Hematopoietic multipotent progenitor cell (in vitro differentiated cells): ENCODE measurements around the gene TNFAIP8L3. TPM values are rescaled to one million over a fixed set of nuclear protein-coding genes. Genes with fewer than 3 reads are reported as not detected.
A peak's percentile ranks its signal among the peaks of the same experiment; 100 is the strongest.
"Not testable (repeated sequence)": the region's sequence is repeated elsewhere in the genome, so short reads cannot be mapped to it uniquely, and the experiment has no call there.

Experiments
- DNase-seq, 3 donors: peaks; one replicate each; pipeline ENCODE4 v3.0.0-alpha.2; 2011 to 2015; ENCODE audit warnings: low read depth in 2 of 3, low spot score in 2 of 3
- total RNA-seq: library from RNA; depleted of rRNA; stranded (reverse); fragments of >200 nt; gene quantifications from one replicate; pipeline ENCODE4 v1.2.3, GENCODE V29; 2012

TNFAIP8L3 gene
- total RNA-seq, 1 donor, result not detected

DNA sequence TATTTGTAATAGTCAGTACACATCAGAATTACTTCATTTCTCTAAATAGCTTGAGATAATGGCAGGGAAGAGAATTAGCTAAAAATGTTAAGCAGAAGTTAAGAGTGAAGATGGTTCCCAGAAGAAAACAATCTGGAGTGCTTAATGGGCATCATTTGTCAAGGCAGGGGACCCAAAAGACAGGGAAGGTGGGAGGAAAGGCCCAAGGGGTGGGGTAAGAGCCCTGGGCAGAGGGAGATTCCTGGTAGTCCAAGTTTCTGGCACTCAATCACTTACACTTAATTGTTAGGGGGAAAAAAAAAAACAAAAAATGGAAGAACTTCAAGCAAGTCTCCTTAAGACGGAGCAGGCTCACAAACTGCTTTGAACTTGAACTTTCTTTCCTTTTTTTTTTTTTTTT is 28.9 kb downstream of the TNFAIP8L3 start:
- no peak for DNase-seq

DNA sequence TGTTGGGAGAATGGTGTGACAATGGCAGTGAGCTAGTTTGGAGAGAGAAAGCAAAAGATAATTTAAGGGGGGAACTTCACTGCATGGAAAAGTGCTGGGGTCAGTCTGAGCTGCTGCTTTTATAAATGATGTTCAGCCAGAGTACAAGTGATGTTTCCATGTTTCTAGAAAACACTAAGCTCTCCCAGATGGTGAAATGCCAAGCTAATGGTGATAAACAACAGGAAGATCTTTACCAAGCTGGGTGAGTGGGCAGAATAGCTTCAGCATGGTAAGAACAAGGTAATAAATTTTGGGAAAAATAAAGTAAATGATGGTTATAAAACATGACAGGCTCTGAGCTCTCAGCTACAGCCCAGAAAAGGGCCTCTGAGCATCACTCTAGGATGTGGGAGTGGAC is 29.4 kb downstream of the TNFAIP8L3 start:
- no peak for DNase-seq

DNA sequence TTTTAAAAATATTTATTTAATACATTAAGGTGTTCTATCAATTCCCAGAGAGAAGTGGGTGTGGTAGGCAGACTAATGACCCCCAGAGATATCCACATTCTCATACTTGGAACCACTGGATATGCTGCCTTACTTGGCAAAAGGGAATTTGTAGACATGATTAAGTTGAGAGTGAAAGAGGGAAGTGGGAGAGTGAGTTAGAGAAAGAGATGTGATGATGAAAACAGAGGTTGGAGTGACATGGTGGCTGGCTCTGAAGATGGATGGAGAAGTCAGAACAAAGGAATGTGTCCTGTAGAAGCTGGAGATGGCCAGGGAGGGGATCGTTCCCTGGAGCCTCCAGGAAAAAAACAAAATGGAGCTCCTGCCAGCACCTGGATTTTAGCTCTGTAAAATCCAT is 32.0 kb downstream of the TNFAIP8L3 start:
- DNase-seq, result no peak

DNA sequence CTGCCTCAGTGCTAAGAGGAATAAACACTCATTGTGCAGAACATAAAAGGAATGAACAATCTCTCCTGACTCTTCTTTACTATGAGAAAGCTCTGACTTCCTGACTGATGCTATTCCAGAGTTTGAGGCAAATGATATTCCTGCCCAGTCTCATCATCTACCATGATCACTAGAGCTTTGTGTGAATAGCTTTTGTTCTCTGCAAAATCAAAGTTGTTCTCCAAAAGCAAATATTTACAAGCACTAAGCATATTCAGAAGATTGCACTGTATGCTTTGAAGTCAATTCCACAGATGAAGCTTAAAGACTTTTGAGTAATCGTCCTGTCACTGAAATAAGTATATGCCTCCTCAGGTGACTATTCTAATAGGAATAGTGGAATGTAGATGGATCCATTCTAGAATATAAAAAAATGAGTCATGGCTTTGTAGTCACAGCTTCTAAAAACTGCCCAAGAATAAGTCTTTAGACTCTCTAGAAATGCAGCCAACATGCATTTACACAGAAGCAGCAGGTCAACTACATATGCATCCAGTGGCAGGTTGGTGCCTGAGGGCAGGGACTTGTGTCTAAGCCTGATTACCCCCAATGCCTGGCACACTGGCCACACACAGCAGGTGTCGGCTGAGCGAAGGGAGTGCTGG is 34.6 kb downstream of the TNFAIP8L3 start:
- no peak for DNase-seq

DNA sequence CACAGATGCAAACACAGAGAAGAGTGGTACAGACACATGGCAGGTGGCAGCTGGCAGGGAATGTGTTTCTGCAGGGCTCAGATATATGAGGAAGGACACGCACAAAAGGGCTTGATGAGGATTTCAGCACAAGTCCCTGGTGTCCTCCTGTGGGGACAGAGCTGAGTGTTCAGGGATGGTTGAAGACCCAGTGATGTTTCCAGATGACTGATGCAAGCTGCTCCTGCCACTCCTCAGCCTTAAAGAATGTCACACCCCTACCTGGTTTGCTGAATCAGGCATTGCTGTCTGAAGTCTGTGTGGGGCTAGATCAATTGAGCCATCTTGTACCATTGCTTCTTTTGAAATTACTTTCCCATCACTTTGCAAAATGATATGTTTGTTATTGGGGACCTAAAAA is 40.2 kb downstream of the TNFAIP8L3 start:
- DNase-seq, result no peak

DNA sequence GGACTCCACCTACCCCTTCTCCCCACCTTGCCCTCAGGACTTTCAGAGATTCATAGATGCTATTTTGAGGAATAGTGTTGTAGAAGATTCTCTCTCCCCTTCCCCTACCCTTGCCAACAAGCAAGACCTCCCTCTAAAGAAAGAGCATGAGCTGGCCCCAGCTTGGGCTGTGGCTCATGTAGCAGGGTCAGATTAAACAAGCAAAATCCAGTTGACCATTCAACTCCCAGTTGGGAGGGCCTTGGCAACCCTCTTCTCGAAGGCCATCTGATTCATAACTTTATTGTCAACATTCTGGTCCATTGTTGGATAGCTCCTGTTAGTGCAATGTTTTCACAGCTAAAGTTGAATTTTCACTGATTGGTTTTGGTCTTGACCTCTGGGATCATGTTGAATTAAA is 41.1 kb downstream of the TNFAIP8L3 start:
- no peak for DNase-seq

DNA sequence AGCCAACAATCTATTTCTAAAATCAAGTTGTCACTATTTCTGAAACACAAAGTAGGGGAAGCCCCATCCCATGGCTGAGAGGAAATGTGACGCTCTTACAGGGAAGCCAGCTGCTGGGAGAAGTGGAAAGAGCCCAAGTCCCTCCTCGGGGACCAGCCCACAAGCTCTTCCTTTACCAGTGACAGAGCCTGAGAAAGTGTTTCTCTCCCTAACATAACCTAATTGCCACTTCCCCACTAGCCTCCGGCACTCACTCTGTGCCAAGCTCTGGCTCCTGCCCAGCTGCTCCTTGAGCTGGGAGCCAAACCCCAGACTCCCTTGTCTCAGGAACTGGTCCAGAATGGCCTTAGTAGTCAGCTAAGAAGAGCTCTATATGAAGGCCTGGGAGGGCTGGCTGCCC is 42.9 kb downstream of the TNFAIP8L3 start:
- DNase-seq, result no peak

DNA sequence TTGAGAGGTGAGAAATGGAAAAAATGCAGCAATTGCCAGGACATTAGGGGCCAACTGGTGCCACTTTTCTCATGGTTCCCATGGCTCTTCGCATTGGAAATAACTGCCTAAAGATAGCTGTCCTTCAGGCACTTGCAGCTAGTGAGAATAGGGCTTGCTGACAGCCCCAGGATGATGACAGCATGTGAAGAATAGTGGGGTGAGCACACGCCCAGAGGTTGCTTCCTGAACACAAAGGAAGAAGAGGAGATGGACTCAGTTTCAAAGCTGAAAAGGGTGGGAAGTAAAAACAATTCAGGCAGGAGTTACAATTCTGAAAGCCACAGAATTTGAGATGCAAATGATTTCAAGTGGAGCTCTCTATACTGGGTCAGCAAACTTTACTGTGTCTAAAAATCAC is 45.6 kb downstream of the TNFAIP8L3 start:
- no peak for DNase-seq

DNA sequence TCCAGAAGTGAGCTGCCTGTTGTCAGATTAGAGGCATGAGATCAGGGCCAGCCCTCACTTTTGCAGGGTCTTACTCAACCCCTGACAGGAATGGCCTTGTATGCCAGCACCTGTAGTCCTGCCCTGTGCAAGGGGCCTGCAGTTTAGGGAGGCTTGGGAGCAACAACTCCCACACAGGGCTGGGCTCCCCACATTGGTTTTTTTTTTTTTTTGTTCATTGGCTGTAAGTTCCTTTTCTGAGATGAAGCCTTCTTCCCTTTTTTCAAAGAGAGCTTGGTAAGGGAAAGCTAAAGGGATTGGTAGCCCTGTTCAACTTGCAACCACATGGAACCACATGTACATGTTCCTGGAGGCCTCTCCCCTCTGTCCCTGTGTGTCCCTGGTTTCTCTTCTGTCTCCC is 46.4 kb downstream of the TNFAIP8L3 start:
- peak in 1 of 3 donors; percentile 7 for DNase-seq

DNA sequence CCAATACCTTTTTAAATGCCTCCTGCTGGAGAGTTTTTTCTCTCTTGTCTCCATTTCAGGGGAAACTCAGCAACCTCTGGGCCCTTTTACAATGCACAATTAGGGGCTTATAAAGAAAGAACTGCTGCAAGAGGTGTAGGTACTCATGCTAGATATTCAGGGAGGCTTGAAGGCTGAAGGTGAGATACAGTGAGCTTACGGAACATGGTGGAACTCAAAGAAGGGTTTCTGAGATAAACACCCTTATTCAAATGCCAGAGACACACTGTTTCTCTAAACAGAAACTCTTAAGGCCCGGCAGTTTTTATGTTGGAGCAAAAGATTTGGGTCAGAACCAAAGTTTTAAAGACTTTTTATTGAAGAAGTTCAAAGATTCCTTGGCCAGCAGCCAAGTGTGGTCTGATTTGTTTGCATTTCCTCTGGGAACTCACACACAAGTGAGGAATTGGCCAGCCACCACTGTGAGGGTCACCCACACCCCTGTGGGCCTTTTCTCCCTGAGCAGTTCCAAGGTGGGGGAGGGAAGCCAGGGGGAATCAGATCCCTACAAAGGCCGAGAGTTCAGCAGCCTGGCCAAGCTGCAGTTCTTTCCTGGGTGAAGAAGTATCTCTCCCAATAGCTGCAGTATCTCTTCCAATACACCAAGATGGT is 47.8 kb downstream of the TNFAIP8L3 start:
- no peak for DNase-seq

DNA sequence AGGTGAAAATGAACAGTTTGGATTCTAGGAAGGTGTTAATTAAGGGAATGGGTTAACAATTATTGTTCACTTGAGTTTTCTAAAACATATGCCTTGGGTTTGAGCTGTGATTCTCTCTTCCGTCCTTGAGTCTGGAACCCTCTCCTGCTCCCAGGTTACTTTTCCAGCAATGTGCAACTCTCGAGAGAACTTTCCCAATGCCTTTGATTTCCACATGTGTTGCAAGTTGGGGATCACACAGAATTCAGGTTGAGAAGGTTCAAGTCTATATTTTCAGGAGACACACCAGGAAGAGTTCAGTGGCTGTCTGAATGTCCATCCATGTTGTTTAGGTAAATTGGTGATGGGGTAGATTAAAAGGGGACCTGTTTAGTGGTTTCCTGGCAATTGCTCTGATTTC is 48.7 kb downstream of the TNFAIP8L3 start:
- DNase-seq, result no peak

DNA sequence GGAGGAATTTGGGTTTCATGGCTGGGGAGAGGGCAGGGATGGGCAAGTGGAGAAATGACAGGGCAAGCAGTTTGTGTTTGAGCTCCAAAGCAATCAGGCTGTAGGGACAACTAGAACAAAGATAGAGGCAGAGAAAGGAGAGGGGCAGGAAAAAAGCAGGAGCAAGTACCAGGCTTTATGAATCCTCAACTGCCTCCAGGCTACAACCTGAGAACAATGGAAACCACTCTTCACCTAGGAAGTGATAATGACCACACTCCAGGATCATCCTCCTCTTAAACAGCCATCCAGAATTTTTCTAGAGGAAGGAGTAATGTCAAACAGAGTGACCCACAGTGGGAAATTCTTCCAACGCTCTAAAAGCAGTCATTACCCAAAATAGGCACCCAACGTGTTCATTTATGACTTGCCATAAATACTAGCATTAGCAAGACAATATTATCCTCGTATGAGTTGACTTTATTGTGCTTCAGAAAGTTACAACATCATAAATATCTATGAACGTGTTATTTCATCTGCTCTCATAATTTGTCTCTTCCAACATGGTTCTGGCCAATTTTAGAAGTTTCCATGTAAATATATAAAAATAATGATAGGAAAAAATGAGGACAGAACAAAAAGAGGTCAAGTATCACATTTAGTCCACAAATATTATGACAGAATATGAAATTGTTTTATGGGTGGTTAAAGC is 50.5 kb downstream of the TNFAIP8L3 start:
- DNase-seq, result no peak

DNA sequence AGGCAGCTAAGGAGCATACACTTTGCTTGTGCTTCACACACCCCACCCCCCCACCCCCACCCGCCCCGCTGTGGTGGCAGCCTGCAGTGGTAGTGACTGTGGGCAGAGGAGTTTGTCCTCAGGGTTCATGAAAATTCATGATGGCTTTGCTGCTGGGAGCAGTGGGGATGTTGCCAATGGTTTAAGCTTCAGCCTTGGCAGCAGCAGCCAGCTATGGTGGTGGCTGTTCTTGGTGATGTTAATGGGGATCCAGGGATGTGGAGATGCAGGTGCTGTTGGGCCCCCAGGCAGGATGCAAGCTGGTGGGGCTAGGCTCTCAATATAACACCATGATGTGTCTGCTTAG is 55.8 kb downstream of the TNFAIP8L3 start:
- DNase-seq, result no peak

DNA sequence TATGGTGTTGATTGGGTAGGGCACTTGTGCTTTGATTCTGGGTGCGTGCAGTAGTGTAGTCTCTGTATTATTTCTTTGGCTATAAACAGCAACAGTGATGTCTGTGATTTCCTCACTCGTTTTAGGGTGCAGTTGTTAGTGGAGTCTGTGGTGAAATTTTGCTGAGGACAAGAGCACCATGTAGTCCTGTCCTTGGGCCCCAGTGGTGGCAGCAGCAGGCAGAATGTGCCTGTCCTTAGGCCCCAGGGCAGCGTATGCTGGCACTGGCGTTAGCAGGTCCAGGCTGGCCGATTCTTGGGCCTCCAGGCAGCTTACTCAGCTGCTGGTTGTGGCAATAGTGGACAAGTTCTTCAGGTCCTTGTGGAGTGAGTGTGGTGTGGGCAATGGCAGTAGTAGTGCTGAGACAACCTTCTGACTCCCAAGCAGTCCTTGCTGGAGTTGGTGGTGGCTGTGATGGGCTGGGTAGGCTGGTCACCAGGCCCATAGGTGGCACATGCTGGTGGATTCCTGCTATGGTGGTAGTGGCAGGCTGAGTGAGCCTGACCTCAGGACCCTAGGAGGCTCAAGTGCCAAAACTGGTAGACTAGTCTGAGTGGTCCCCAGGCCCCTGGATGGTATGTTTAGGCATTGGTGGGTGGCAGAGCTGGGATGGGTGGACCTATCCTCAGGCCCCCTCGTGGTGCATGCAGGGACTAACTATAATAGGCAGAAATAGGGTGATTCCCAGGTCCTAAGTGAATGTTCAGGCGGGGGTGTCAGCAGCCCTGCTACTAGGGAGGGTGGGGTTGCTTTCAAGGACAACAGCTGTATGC is 56.3 kb downstream of the TNFAIP8L3 start:
- DNase-seq, result no peak

DNA sequence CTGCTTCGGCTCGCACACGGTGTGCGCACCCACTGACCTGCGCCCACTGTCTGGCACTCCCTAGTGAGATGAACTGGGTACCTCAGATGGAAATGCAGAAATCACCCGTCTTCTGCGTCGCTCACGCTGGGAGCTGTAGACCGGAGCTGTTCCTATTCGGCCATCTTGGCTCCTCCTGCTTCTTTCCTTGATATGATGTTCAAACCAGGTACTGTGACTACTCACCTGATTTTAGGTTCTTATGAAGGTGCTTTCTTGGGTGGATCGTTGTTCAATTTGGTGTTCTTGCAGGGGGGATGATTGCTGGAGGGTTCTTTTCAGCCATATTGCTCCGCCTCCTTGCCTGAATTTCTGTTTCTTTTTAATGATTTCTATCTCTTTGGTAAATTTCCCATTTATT is 57.2 kb downstream of the TNFAIP8L3 start:
- not testable (repeated sequence) for DNase-seq

DNA sequence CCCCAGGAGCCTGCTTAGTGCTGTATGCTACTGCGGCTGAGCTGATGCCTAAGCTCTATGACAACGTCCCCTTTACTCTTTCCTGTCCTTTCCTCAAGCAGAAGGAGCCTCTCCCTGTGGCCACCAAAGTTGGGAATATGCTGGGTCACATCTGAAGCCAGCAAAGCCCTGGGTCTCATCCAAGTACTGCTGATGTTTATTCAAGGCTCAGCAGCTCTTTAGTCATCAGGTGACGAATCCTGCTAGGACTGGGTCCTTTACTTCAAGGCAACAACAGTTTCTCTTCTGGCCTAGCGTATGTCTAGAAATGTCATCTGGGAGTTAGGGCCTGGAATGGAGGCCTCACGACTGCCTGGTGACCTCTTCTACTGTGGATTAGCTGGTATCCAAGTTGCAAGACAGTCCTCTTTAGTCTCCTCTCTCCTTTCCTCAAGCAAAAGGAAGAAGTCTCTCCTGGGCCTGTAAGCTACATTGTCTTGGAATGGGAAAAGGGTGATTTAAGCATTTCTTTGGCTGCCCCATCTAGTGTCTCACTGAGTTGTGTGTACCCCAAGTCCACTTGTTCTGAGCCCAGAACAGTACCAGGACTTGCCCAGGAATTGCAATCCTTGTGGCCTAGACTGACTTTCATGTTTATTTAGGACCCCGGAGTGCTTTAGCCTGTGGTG is 63.9 kb downstream of the TNFAIP8L3 start:
- no peak for DNase-seq

DNA sequence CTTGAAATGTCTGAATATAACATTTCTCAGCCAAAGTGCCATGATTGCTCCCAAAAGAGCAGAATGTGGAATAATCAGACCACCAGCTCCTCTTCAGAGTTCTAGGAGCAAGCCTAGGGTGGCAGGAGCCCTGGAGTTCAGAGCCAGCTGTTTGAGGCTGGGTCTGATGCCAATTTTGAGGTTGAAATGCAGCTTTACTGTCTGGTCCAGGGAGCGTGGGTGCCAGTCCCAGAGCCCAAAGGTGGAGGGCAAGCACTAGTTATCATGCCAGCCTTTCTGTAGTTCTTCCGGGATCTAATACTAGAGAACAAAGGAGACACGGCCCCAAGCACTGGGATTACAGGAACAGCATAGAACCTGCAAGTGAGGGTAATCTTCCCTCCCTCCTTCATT is 69.3 kb downstream of the TNFAIP8L3 start:
- no peak for DNase-seq

DNA sequence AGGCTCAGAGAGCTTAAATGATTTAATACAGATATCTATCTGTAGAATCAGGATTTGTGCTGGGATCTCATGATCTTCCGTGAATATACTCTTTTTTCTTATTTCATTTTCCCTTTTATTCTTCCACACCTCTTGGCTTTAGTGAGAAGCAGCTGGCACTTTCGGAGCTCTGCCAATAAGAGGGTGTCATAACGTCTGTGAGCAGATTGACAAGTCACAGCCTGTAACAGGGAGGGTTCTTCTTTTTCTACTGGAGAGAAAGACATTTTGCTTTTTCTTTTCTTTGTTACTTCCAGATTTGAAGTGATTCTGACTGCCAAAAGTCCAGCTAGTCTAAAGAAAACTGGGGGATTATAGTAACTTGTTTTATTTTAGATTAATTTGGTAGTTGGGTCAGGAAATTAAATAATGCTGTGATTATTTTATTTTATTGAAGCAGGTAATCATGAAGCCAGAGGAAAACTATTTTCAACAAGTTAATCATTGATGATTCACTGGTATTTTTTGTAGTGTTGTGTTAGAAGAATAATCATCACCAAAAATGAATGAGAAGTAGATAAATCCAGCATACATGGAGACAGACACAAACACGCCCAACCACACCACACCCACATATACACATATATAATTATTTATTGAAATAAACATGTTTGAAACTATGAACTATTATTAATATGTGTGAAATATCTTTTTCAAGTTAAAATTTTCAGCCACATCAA is 69.8 kb downstream of the TNFAIP8L3 start:
- no peak for DNase-seq

DNA sequence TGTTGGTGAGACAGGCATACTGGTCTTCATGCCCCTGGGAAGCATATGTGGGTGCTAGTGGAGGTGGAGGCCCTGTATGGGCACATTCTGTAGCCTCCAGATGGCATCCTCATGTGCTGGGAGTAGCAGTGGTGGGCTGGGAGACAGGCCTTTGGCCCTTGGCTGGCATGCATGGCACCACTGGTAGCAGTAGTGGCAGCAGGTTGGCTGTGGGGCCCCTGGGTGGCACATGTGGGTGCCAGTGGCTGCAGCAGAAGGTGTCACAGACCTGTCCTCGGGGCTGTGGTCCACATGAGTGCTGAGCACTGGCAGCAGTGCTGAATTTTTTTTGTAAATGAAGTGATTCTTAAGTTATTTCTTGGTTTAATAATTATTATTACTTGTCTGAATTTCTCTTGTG is 71.2 kb downstream of the TNFAIP8L3 start:
- DNase-seq, result no peak

DNA sequence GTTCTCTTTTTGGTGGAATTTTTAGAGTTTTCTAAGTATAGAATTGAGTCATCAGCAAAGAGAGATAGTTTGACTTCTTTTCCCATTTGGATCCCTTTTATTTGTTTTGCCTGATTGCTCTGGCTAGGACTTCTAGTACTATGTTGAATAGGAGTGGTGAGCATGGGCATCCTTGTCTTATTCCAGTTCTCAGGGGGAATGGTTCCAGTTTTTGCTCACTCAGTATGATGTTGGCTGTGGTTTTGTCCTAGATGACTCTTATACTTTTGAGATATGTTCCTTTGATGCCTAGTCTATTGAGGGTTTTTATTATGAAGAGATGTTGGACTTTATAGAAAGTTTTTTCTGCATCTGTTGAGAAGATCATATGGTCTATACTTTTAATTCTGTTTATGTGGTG is 72.5 kb downstream of the TNFAIP8L3 start:
- DNase-seq, result no peak
